HG03139 (cell line): ENCODE measurements around the gene RABGAP1L.
"Not testable (repeated sequence)": the region's sequence is repeated elsewhere in the genome, so short reads cannot be mapped to it uniquely, and the experiment has no call there.

ENCODE experiments used
- ATAC-seq: cut with Tn5 transposase; IDR thresholded peaks from one replicate; pipeline ENCODE4 v1.9.1; 2021; ENCODE audit not compliant: unreplicated experiment

The RABGAP1L gene

GRCh38 chr1:174848593-174849560 lies 689.6 kb downstream of the RABGAP1L start:
- ATAC-seq, result not testable (repeated sequence)

GRCh38 chr1:174850726-174851125 lies 691.4 kb downstream of the RABGAP1L start:
- no peak for ATAC-seq

GRCh38 chr1:174858301-174858700 lies 699.0 kb downstream of the RABGAP1L start:
- ATAC-seq, result no peak

- no peak for ATAC-seq
Observed at GRCh38 chr1:174870319-174870718, 711.0 kb downstream of the RABGAP1L start.

GRCh38 chr1:174871886-174872285 lies 712.6 kb downstream of the RABGAP1L start:
- no peak for ATAC-seq

- no peak for ATAC-seq
Observed at GRCh38 chr1:174872615-174873058, 713.3 kb downstream of the RABGAP1L start.

GRCh38 chr1:174874331-174875053 lies 715.2 kb downstream of the RABGAP1L start:
- peak; percentile 77 for ATAC-seq

- no peak for ATAC-seq
Observed at GRCh38 chr1:174875306-174875705, 716.0 kb downstream of the RABGAP1L start.

GRCh38 chr1:174877208-174877673 lies 717.9 kb downstream of the RABGAP1L start:
- ATAC-seq, result no peak

GRCh38 chr1:174880171-174880570 lies 720.9 kb downstream of the RABGAP1L start:
- ATAC-seq, result no peak

- no peak for ATAC-seq
Observed at GRCh38 chr1:174883409-174883808, 724.1 kb downstream of the RABGAP1L start.

GRCh38 chr1:174884038-174884437 lies 724.7 kb downstream of the RABGAP1L start:
- ATAC-seq, result no peak

GRCh38 chr1:174884566-174884965 lies 725.2 kb downstream of the RABGAP1L start:
- no peak for ATAC-seq

- no peak for ATAC-seq
Observed at GRCh38 chr1:174890024-174890423, 730.7 kb downstream of the RABGAP1L start.

- ATAC-seq, result no peak
Observed at GRCh38 chr1:174892016-174892415, 732.7 kb downstream of the RABGAP1L start.

GRCh38 chr1:174894117-174894762 lies 734.9 kb downstream of the RABGAP1L start:
- no peak for ATAC-seq

- ATAC-seq, result not testable (repeated sequence)
Observed at GRCh38 chr1:174895610-174896009, 736.3 kb downstream of the RABGAP1L start.

GRCh38 chr1:174898102-174898797 lies 738.9 kb downstream of the RABGAP1L start:
- no peak for ATAC-seq

GRCh38 chr1:174900317-174900716 lies 741.0 kb downstream of the RABGAP1L start:
- ATAC-seq, result no peak

- ATAC-seq, result no peak
Observed at GRCh38 chr1:174902531-174903099, 743.3 kb downstream of the RABGAP1L start.
